C4-2B (cell line): ENCODE results near the gene ZC3H15.

Source experiments
- ZFX ChIP-seq: fragments of 450-650 bp; IDR thresholded peaks from 2 replicates; pipeline ENCODE4 v1.6.1; 2017
- TF ChIP-seq, protein P1 (sequence below): fragments of 450-650 bp; conservative IDR thresholded peaks from 2 replicates; pipeline ENCODE4 v1.5.1; 2017; ENCODE audit warnings: mild to moderate bottlenecking

DNA sequence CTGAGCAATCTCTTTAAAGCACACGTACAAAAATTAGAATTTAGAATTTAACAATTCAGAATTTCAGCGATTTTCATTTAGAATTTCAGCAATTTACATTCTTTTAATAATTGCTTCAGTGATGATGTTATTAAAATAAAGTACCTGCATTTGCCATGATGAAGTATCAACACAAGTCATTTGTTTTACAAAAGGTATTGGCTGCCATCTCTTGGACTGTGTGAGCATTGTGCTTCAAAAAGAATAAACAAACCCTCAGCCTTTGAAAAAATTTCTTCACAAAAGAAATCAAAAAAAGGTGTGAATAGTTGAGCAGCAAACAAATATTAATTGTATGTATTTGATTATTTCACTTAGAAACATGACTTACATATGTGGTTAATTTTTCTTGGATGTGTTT, 27.1 kb upstream of the ZC3H15 start:
- TF ChIP-seq, protein P1, sequence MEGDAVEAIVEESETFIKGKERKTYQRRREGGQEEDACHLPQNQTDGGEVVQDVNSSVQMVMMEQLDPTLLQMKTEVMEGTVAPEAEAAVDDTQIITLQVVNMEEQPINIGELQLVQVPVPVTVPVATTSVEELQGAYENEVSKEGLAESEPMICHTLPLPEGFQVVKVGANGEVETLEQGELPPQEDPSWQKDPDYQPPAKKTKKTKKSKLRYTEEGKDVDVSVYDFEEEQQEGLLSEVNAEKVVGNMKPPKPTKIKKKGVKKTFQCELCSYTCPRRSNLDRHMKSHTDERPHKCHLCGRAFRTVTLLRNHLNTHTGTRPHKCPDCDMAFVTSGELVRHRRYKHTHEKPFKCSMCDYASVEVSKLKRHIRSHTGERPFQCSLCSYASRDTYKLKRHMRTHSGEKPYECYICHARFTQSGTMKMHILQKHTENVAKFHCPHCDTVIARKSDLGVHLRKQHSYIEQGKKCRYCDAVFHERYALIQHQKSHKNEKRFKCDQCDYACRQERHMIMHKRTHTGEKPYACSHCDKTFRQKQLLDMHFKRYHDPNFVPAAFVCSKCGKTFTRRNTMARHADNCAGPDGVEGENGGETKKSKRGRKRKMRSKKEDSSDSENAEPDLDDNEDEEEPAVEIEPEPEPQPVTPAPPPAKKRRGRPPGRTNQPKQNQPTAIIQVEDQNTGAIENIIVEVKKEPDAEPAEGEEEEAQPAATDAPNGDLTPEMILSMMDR: peak; percentile 41
- TF ChIP-seq ZFX: no peak
